CD1c-positive myeloid dendritic cell (primary cell): ENCODE results near the gene PAGE3.

Source experiments
- DNase-seq: peaks from one replicate; pipeline ENCODE4 v3.0.0-alpha.2; 2016; ENCODE audit errors: extremely low spot score

The PAGE3 gene

GRCh38 chrX:55264816-55265215 lies at the start of gene PAGE3:
Gene PAGE3, minus strand, starts transcription at chrX:55264916. Its CDS starts 1,013 bp downstream, at chrX:55263903.
- DNase-seq, result no peak

- DNase-seq, result no peak
Measured at GRCh38 chrX:55312655-55313054, 47.9 kb upstream of the PAGE3 start.

GRCh38 chrX:55290963-55291362 lies 26.2 kb upstream of the PAGE3 start:
- DNase-seq, result no peak

GRCh38 chrX:55279832-55280231 lies 15.1 kb upstream of the PAGE3 start:
- no peak for DNase-seq

GRCh38 chrX:55260806-55261205 lies 3.9 kb downstream of the PAGE3 start:
- no peak for DNase-seq

- no peak for DNase-seq
Measured at GRCh38 chrX:55253528-55253927, 11.2 kb downstream of the PAGE3 start.

- no peak for DNase-seq
Measured at GRCh38 chrX:55240788-55241340, 23.9 kb downstream of the PAGE3 start.

GRCh38 chrX:55220119-55220794 lies 44.5 kb downstream of the PAGE3 start, which contains the start of gene PAGE5:
Gene PAGE5, plus strand, starts transcription at chrX:55220346. Its CDS starts 1,037 bp downstream, at chrX:55221383.
- no peak for DNase-seq

GRCh38 chrX:55213381-55213780 lies 51.3 kb downstream of the PAGE3 start:
- no peak for DNase-seq

- no peak for DNase-seq
Measured at GRCh38 chrX:55210931-55211677, 53.6 kb downstream of the PAGE3 start.
